Ishikawa (cell line): ENCODE results near the gene PLCL2.

Source experiments
- CEBPB ChIP-seq: IDR thresholded peaks from 2 replicates; pipeline ENCODE4 v1.6.1; 2012
- CREB1 ChIP-seq: IDR thresholded peaks from 2 replicates; pipeline ENCODE4 v1.6.1; 2012; ENCODE audit warnings: low read depth
- EGR1 ChIP-seq: IDR thresholded peaks from 2 replicates; pipeline ENCODE4 v1.6.1; 2012
- EP300 ChIP-seq: IDR thresholded peaks from 2 replicates; pipeline ENCODE4 v1.6.1; 2012; ENCODE audit warnings: borderline replicate concordance
- FOXM1 ChIP-seq: IDR thresholded peaks from 2 replicates; pipeline ENCODE4 v1.6.1; 2012; ENCODE audit warnings: low read depth, borderline replicate concordance
- NFIC ChIP-seq: IDR thresholded peaks from 2 replicates; pipeline ENCODE4 v1.6.1; 2012
- RAD21 ChIP-seq: IDR thresholded peaks from 2 replicates; pipeline ENCODE4 v1.6.1; 2012; ENCODE audit warnings: low read depth
- TAF1 ChIP-seq: IDR thresholded peaks from 2 replicates; pipeline ENCODE4 v1.6.1; 2012; ENCODE audit warnings: low read depth, mild to moderate bottlenecking
- TCF12 ChIP-seq: IDR thresholded peaks from 2 replicates; pipeline ENCODE4 v1.6.1; 2012; ENCODE audit warnings: low read depth
- TEAD4 ChIP-seq: IDR thresholded peaks from 2 replicates; pipeline ENCODE4 v1.6.1; 2012
- USF1 ChIP-seq: IDR thresholded peaks from 2 replicates; pipeline ENCODE4 v1.6.1; 2012
- YY1 ChIP-seq: IDR thresholded peaks from 2 replicates; pipeline ENCODE4 v1.6.1; 2012; ENCODE audit warnings: low read depth
- ZBTB7A ChIP-seq: IDR thresholded peaks from 2 replicates; pipeline ENCODE4 v1.6.1; 2012; ENCODE audit warnings: low read depth
- TF ChIP-seq, protein P1 (sequence below): IDR thresholded peaks from 2 replicates; pipeline ENCODE4 v1.6.1; 2012
- TF ChIP-seq, protein P2 (sequence below): IDR thresholded peaks from 2 replicates; pipeline ENCODE4 v1.6.1; 2012; ENCODE audit warnings: low read depth, mild to moderate bottlenecking

Gene PLCL2

GRCh38 chr3:17023006-17023664, 138.4 kb downstream of the PLCL2 start:
- TF ChIP-seq YY1: no peak
- TF ChIP-seq FOXM1: no peak
- TF ChIP-seq, protein P1, sequence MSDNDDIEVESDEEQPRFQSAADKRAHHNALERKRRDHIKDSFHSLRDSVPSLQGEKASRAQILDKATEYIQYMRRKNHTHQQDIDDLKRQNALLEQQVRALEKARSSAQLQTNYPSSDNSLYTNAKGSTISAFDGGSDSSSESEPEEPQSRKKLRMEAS: no peak
- TF ChIP-seq, protein P2, sequence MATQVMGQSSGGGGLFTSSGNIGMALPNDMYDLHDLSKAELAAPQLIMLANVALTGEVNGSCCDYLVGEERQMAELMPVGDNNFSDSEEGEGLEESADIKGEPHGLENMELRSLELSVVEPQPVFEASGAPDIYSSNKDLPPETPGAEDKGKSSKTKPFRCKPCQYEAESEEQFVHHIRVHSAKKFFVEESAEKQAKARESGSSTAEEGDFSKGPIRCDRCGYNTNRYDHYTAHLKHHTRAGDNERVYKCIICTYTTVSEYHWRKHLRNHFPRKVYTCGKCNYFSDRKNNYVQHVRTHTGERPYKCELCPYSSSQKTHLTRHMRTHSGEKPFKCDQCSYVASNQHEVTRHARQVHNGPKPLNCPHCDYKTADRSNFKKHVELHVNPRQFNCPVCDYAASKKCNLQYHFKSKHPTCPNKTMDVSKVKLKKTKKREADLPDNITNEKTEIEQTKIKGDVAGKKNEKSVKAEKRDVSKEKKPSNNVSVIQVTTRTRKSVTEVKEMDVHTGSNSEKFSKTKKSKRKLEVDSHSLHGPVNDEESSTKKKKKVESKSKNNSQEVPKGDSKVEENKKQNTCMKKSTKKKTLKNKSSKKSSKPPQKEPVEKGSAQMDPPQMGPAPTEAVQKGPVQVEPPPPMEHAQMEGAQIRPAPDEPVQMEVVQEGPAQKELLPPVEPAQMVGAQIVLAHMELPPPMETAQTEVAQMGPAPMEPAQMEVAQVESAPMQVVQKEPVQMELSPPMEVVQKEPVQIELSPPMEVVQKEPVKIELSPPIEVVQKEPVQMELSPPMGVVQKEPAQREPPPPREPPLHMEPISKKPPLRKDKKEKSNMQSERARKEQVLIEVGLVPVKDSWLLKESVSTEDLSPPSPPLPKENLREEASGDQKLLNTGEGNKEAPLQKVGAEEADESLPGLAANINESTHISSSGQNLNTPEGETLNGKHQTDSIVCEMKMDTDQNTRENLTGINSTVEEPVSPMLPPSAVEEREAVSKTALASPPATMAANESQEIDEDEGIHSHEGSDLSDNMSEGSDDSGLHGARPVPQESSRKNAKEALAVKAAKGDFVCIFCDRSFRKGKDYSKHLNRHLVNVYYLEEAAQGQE: no peak
- no peak for TF ChIP-seq NFIC
- TF ChIP-seq CEBPB: no peak
- no peak for TF ChIP-seq TAF1
- no peak for TF ChIP-seq ZBTB7A
- TF ChIP-seq CREB1: no peak
- TF ChIP-seq EP300: no peak
- TF ChIP-seq TEAD4: no peak
- TF ChIP-seq TCF12: no peak
- no peak for TF ChIP-seq RAD21
- TF ChIP-seq USF1: no peak
- no peak for TF ChIP-seq EGR1

DNA sequence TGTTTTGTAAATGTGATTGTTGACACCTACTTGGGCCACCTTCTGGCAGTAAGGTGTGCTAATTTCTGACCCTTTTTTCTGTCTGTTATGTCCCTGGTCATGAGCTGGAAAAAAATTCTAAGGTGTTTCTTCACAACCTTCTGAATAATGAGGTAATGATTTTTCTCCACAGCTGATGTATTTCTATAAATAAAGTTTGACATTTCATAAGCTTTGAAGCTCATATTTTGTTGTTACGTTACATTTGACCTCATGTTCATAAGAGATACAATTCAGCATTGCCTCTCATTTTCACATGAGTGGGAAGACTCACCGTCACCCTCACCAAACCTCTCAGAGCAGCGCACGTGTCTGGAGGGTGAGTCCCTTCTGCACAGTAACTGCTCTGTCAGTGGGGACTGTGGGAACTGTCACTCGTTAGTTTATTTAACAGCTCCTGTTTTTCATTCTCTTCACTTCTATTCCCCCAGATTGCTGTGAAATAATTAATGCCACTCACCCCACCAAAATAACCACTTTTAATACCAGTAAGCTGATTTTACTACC, 140.9 kb downstream of the PLCL2 start:
- TF ChIP-seq YY1: no peak
- TF ChIP-seq, protein P1: no peak
- no peak for TF ChIP-seq TEAD4
- no peak for TF ChIP-seq TAF1
- TF ChIP-seq FOXM1: no peak
- TF ChIP-seq TCF12: no peak
- no peak for TF ChIP-seq NFIC
- TF ChIP-seq EP300: no peak
- no peak for TF ChIP-seq RAD21
- no peak for TF ChIP-seq USF1
- TF ChIP-seq EGR1: no peak

DNA sequence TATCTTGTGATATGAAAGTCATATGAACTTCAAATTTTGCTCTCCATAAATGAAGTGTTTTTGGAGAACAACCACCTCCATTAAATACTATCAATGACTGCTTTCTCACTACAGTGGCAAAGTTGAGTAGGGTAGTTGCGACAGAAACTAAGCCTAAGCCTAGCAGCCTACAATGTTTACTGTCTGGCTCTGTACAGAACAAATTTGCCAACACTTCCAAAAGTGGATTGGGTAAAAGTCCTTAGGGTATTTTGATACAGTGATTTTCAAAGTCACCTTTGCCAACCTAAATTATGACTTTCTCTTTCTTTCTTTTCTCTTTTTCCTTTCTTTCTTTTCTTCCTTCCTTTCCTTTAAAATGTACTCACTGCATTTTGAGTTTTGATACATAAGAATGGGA, 142.6 kb downstream of the PLCL2 start:
- TF ChIP-seq NFIC: no peak
- TF ChIP-seq RAD21: no peak
- TF ChIP-seq CEBPB: no peak
- no peak for TF ChIP-seq EP300
- TF ChIP-seq, protein P2: no peak
- no peak for TF ChIP-seq ZBTB7A
- TF ChIP-seq YY1: no peak
- TF ChIP-seq TEAD4: no peak

DNA sequence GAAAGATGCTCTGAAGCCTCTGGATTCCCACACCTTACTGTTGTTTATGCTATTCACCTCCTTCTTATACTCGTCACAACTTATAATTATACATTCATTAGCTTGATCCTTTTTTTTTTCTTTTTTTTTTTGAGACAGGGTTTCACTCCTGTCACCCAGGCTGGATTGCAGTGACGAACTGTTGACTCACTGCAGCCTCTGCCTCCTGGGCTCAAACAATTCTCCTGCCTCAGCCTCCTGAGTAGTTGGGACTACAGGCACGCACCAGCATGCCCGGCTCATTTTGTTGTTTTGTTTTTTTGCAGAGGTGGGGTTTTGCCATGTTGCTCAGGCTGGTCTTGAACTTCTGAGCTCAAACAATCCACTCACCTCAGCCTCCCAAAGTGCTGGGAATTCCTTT, 143.6 kb downstream of the PLCL2 start:
- TF ChIP-seq TEAD4: no peak
- no peak for TF ChIP-seq USF1
- TF ChIP-seq TAF1: no peak
- TF ChIP-seq FOXM1: no peak
- TF ChIP-seq TCF12: no peak
- no peak for TF ChIP-seq YY1
- no peak for TF ChIP-seq RAD21
- TF ChIP-seq NFIC: no peak
- TF ChIP-seq, protein P1: no peak
- TF ChIP-seq, protein P2: no peak
- TF ChIP-seq ZBTB7A: no peak
- no peak for TF ChIP-seq EP300
- no peak for TF ChIP-seq CEBPB
- TF ChIP-seq EGR1: no peak
- no peak for TF ChIP-seq CREB1
